GM21360 (cell line): ENCODE measurements around the gene TMBIM1.
"Not testable (repeated sequence)": the region's sequence is repeated elsewhere in the genome, so short reads cannot be mapped to it uniquely, and the experiment has no call there.

Experiments used
- ATAC-seq: cut with Tn5 transposase; IDR thresholded peaks from one replicate; pipeline ENCODE4 v1.9.1; 2021; ENCODE audit warnings: mild to moderate bottlenecking, moderate library complexity; ENCODE audit not compliant: unreplicated experiment

TMBIM1 gene

DNA sequence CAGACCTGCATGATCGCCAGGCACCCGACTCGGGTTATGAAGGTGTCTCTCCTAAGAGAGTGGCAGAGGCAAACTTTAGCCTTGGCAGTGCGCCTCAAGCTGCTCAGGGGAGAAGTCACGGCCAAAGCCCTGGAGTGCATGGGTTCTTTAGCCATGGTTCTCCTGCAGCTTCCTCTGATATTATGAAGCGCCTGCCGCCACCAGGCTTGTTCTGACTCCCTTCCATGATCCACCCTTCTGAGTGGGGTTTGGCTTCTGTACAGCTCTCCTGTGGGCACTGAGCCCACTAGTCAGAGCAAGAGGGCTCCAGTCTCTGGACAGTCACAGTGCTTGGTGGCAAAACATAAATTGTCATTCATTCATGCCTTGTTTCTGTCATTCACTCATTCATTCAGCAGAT, 25.9 kb upstream of the TMBIM1 start:
- ATAC-seq = no peak

DNA sequence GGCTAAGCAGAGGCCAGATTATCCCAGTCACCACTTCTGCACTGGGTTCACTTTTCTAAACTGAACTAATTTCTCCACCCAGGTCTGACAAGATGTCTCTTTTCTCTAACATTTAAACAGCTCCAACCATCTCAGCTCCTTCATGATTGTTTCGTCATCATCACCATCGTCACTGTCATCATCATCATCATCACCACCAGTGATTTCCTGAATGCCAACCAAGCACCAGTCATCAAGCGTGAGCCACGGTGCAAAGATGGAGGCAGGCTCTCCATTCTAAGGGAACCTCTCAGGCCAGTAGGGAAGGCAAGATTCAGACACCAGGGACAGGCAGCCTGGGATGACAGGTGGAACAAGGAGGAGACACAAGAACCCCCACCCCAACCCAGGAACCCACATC, 25.5 kb upstream of the TMBIM1 start:
- no peak for ATAC-seq

DNA sequence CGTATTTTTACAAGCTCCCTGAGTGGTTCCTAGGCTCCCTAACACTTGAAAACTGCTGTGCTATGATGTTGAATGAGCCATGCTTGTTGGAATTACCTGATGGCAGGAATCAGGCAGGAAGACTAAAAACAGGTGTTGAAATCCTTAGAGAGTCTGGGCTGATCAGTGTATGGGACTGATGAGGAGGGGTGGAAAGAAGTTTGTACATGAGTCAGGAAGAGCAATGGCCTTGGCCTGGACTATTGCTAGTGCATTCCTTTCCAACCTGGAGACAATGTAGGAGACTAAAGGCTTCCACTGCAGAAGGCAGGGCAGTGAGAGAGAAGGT, 25.0 kb upstream of the TMBIM1 start:
- no peak for ATAC-seq

DNA sequence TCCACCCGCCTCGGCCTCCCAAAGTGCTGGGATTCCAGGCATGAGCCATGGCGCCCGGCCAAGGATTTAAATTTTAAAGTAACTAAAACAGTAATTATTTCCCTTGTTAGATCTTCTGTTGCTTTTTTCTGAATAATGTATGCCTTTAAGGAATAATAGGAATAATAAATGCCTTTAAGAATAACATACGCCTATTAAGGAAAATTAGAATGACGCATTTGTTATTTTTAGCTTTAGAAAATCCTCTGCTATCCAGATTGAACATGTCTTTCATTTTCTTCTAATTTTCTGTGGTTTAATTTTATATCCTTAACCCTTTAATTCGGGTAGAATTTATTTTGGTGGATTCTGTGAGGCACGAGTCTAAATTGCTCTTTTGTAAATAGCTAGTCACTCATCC, 23.1 kb upstream of the TMBIM1 start:
- ATAC-seq = no peak

DNA sequence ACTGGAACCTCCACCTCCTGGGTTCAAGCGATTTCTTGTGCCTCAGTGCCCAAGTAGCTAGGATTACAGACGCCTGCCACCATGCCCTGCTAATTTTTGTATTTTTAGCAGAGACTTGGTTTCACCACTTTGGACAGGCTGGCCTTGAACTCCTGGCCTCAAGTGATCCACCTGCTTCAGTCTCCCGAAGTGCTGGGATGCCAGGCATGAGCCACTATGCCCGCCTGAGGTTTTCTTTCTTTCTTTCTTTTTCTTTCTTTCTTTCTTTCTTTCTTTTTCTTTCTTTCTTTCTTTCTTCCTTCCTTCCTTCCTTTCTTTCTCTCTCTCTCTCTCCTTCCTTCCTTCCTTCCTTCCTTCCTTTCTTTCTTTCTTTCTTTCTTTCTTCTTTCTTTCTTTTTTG, 22.5 kb upstream of the TMBIM1 start:
- not testable (repeated sequence) for ATAC-seq

DNA sequence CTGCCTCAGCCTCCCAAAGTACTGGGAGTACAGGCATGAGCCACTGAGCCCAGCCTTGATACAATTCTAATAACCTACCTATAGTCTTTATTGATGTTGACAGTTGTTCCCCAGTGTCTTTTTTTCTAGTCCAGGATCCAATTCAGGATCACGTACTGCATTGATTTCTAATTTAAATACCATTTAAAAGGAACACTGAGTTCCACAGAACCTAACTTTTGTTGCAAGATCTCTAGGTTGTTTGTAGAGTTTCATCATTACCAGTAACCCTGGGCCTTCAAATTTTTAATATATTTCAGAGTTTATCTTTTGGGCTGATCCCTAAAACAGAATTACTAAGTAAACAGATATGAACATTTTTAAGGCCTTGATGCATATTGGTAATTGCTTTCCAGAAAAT, 21.1 kb upstream of the TMBIM1 start:
- ATAC-seq = no peak

DNA sequence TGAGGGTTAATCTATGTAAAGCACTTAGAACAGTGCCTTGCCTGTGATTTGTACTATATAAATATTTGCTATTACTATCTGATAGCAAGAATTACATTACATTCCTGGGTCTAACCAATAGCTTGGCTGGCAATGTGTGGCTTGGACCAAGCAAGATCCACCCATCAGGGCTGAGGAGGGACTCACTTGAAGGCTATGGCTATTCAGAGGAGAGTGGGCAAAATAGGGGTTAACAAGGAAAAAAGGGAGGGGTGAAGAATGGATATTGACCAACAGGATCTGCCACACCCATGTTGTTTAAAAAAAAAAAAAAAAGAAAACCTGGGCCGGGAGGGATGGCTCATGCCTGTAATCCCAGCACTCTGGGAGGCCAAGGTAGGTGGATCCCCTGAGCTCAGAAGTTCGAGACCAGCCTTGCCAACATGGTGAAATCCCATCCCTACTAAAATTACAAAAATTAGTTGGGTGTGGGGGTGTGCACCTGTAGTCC, 20.0 kb upstream of the TMBIM1 start:
- no peak for ATAC-seq

DNA sequence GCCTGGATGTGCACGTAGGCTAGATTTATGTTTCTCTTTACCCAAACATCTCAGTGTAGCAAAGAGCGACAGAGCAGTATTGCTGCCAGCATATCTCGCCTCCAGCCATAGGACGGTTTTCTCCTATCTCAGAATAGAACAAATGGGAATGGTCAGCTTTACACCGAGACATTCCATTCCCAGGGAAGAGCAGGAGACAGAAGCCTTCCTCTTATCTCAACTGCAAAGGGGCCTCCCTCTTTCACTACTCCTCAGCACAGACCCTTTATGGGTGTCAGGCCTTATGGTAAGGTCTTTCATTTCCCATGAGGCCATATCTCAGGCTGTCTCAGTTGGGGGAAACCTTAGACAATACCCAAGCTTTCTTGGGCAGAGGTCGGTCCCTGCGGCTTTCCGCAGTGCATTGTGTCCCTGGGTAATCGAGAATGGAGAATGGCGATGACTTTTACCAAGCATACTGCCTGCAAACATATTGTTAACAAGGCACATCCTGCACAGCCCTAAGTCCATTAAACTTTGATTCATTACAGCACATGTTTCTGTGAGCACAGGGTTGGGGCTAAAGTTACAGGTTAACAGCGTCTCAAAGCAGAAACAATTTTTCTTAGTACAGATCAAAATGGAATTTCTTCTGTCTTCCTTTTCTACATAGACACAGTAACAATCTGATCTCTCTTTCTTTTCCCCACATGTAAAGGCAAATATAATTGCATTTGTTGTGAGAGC, 19.4 kb upstream of the TMBIM1 start:
- ATAC-seq = not testable (repeated sequence)

DNA sequence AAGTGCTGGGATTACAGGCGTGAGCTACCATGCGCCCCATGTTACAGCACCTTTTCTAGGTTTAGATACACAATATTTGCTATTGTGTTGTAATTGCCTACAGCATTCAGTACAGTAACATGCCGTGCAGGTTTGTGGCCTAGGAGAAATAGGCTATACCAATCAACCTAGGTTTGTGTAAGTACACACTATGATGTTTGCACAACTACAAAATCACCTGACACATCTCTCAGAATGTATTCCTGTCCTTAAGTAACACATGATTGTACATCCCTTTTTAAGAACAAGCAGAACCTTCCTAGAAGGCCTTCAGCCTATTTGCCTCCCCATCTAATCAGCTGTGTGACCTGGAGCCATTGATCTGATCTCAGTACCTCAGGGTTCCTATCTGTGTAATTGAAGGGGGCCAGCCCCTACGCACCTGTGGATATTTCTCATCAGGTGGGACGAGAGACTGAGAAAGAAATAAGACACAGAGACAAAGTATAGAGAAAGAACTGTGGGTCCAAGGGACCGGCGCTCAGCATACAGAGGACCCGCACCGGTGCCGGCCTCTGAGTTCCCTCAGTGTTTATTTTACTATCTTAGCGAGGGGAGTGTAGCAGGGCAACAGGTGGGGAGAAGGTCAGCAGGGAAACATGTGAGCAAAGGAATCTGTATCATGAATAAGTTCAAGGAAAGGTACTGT, 18.7 kb upstream of the TMBIM1 start:
- ATAC-seq = no peak

DNA sequence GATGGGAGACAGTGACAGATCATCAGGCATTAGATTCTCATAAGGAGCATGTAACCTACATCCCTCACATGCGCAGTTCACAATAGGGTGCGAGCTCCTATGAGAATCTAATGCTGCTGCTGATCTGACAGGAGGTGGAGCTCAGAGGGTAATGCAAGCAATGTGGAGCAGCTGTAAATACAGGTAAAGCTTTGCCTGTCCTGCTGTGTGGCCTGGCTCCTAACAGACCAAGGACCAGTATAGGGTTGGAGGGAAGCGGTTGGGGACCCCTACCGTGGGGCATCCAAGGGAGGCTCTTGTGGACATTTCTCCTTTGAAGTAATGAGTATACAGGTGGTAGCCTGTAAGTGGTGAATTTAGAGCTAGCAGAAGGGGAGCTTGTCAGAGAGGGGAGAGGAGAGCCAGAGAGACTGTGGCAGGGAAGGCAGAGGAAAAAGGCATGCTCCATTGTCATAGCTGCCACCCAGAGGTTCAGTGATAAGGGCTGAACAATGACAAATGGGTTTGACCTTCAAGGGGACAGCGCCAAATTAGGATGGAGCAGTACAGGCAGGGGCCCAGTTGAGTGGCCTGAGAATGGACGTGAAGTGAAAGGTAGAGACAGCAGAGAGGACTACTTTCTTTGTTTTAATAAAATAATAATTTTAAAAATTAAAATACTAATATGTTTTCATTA, 15.2 kb upstream of the TMBIM1 start:
- ATAC-seq = no peak

DNA sequence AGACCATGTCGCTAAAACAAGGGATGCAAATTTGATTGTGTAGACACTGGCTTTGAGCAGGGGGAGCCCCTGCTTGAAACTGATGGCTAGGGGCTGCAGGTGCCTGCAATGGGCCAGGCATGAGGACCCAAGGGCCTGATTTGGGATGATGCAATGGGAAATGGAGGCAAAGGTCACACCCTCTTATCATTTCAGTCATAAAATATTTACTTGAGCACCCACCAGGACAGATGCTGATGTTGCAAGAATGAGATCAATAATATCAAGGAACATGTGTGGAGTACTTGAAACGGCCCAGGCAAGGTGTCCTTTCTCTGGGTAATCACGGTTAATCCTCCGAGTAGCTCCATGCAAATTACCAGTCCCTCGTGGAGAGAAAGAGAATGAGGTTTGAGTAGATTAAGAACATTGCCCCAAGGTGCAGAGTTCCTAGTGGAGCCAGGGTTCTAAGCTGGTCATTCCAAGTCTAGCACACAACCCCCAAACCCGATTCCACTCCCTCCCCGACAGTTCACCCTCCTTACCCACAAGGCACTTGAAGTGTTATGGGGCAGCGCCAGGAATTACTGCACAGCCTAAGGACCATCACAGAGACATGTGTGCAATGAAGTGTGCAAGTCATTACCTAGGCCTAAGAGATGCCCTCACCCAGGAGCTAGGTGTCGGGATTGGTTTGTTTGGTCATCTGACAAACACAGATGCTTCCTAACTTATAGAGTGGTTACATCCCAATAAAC, 14.0 kb upstream of the TMBIM1 start:
- ATAC-seq = no peak

DNA sequence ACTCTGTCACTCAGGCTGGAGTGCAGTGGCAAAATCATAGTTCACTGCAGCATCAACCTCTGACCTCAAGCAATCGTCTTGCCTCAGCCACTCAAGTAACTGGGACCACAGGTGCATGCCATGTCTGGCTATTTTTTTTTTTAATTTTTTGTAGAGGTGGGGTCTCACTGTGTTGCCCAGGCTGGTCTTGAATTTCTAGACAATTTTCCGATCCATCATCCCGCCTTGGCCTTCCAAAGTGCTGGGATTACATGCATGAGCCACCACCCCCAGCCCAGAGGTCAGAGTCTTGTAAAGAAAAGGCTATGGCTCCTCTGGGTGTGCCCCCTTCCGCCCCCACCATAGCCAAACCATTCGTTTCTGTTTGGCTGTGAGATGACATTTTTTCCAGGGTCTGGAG, 13.1 kb upstream of the TMBIM1 start:
- no peak for ATAC-seq

DNA sequence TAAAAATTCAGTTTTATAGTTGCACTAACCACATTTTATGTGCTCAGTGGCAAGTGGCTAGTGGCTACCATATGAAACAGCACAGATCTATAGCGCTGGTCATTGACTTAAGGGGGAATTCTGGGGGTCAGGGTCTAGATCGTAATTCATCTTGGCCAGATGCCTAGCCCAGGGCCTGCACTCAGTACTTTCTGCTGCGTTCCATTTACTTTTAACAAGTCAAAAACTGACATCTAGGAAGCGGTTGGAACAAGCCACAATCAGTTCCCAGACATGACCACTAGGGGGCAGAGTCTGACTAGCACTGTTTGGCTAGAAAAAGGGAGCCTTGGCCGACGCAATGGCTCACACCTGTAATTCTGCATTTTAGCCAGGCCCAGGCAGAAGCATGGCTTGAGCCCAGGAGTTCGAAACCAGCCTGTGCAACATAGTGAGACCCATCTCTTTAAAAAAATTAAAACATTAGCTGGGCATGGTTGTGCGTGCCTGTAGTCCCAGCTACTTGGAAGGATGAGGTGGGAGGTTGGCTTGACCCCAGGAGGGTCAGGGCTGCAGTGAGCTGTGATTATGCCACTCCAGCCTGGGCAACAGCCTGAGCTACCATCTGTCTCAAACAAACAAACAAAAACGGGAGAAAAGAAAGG, 9.0 kb upstream of the TMBIM1 start:
- no peak for ATAC-seq

DNA sequence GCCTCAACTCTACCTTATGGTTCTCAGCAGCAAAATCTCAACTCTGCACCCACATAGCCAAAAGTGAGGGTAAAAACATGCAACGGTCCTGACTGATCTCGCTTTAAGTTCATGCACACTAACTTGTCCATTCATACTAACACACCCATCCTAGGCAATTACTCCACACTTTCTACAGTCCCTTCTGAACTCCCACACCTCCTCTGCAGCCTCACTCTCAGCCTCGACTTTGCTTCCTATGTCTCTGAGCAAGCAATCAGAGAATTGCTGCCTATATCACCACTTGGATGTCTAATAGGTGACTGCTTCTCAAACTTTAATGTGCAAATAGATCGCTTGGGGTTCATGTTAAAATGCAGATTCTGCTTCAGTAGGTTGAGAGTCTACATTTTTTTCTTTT, 7.8 kb upstream of the TMBIM1 start:
- ATAC-seq = no peak

DNA sequence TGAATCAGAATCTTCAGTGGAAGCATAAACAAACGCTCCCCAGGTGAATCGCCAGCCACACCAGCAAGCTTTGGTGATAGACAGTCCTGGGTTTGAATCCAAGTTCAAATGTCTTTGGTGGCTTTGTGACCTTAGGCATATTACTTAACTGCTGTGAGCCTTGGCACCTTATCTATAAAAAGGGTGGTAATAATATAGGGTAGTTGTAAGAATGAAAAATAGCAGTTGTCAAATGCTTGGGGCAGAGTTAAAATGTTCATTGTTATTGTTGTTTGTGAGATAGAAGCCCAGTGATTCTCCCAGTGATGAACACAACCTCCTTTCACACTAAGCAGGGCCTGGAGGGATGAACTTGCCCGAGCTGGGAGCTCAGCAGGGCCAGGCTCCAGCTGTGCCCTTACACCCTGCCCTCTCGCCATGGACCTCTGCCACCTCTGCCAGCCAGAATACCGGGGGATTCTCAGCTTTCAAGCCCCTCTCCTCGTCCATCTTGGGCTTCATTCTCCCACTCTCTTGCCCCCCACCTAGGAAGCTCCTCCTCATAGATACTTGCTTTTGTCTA, 6.1 kb upstream of the TMBIM1 start:
- no peak for ATAC-seq

DNA sequence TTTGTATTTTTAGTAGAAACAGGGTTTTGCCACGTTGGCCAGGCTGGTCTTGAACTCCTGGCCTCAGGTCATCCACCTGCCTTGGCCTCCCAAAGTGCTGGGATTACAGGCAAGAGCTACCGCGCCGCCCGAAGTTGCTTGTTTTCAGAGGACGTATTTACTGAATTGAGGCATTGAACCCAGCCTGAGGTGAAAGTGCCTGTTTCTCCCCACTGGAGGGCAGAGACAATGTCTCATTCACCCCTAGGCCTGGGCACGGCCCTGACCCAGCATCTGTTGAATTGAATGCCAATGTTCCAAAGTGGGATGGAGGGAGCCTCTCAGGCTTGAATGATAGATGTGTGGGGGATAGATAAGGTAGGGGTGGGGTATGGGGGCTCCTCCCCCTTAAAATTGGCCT, 4.5 kb upstream of the TMBIM1 start:
- no peak for ATAC-seq

DNA sequence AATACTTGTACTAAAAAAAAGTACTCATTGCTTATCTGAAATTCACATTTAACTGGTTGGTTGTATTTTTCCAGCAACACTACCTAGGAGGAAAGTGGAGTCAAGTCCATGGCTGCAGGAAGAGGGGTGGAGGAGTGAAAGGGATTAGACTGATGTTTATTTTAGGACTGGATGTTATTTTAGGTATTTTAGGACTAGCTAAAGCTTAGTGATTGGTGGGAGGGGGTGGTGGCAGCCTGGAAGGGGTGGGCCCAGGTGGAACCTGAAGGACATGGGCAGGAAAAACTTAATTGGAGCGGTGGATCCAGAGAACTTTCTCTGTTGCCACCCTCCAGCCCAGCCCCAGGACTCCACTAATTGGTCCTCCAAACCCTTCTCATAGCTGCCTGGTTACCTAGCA, 3.9 kb upstream of the TMBIM1 start:
- ATAC-seq = no peak

DNA sequence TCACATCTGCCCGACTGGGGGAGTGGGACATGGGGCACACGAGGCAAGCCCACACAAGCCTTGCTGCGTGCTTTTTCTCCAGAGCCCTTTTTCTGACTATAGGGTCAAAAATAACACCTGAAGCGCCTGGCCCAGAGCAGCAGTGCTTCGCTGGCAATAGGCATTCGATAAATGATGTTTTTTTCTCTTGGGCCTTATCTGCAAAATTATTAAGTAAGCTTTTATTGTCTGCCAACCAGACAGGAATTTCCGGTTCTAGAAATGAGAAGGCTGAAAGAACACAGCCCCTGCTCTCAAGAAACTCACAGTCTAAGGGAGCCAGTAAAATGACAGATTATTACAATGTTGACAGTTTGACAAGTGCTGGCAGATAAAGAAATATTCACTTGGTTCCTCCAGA, 2.7 kb upstream of the TMBIM1 start:
- ATAC-seq = no peak

DNA sequence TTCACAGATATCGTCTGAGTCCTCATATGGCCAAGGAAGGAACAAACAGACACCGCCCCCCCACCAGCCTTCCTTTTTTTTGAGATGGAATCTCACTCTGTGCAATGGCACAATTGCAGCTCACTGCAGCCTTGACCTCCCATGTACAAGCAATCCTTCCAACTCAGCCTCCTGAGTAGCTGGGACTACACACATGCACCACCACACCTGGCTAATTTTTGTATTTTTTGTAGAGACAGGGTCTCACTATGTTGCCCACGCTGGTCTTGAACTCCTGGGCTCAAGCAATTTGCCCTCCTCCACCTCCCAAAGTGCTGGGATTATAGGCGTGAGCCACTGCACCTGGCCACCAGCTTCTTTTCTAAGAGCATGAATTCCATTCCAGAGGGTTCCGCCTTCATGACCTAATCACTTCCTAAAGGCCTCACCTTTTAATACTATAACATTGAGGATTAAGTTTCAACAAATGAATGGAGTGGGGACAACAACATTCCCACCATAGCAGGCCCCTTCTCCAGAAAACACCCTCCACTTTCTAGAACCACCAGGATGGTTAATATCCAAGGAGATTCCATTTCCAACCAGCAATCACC, 2.2 kb upstream of the TMBIM1 start:
- ATAC-seq = no peak

DNA sequence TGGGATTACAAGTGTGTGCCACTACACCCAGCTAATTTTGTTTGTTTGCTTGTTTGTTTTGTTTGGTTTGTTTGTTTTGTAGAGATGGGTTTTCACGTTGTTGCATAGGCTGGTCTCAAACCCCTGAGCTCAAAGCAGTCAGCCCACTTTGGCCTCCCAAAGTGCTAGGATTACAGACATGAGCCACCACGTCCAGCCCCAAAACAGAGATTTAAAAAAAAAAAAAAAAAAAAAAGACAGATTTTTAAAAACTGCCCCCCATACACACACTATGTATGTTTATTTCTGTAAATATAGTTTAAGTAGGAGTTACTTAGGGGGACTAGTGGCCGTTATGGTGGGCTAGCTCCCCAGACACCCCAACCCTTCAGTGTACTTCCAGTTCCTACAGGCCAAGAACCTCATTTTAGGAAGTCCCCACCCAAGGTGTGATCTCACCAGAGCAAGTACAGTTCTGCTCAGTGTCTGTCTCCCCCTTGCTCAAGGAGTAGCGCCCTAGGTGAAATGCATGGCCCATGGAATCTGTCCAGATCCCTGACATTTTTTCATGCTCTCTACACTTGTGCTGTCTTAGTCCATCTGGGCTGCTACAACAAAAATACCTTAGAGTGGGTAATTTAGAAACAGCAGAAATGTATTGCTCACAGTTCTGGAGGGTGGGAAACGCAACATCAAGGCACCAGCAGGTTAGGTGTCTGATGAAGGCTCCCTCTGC, 1.6 kb upstream of the TMBIM1 start:
- ATAC-seq = no peak
